GM12872 (cell line): ENCODE results near the gene XAGE1B.
"Not testable (repeated sequence)": the region's sequence is repeated elsewhere in the genome, so short reads cannot be mapped to it uniquely, and the experiment has no call there.

Experiments
- TF ChIP-seq, protein P1 (sequence below): IDR thresholded peaks from 3 replicates; pipeline ENCODE4 v1.5.1; 2011; ENCODE audit warnings: low read depth, mild to moderate bottlenecking, low read length, moderate library complexity; ENCODE audit not compliant: insufficient read depth

The XAGE1B gene

DNA sequence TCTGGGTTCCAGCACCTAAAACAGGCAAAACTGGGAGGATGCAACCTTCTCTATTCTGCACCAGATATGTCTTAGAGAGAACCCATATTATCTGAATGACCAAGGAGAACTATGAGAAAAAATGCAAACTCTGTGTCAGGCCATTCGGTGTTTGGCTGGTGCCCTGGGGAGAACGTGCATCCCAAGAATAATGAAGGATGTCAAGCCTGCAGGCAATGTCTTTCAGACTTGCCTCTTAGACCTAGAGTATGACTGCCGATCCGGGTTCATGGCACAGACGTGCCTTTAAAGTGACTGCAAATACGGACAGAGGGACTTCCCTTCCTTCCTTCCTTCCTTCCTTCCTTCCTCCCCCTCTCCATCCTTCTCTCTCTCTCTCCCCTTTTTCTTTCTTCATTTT is 6.9 kb downstream of the XAGE1B start:
- TF ChIP-seq, protein P1, sequence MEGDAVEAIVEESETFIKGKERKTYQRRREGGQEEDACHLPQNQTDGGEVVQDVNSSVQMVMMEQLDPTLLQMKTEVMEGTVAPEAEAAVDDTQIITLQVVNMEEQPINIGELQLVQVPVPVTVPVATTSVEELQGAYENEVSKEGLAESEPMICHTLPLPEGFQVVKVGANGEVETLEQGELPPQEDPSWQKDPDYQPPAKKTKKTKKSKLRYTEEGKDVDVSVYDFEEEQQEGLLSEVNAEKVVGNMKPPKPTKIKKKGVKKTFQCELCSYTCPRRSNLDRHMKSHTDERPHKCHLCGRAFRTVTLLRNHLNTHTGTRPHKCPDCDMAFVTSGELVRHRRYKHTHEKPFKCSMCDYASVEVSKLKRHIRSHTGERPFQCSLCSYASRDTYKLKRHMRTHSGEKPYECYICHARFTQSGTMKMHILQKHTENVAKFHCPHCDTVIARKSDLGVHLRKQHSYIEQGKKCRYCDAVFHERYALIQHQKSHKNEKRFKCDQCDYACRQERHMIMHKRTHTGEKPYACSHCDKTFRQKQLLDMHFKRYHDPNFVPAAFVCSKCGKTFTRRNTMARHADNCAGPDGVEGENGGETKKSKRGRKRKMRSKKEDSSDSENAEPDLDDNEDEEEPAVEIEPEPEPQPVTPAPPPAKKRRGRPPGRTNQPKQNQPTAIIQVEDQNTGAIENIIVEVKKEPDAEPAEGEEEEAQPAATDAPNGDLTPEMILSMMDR, result no peak

- TF ChIP-seq, protein P1, result no peak
Measured at GRCh38 chrX:52507331-52507730, 9.5 kb downstream of the XAGE1B start.

DNA sequence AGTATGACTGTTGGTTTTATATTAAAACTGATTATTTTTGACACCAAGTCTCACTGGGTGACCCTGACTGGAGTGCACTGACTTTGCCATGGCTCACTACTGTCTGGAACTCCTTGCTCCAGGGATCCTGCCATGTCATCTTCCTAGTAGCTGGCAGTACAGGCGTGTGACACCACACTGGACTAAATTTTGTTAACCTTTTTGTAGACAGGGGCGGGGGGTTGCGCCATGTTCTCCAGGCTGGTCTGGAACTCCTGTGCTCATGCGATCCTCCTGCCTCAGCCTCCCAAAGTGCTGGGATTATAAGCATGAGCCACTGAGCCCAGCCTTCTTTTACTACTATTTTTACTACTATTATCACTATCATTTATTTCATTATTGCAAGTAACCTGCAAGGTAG is 12.3 kb downstream of the XAGE1B start:
- TF ChIP-seq, protein P1, result no peak

DNA sequence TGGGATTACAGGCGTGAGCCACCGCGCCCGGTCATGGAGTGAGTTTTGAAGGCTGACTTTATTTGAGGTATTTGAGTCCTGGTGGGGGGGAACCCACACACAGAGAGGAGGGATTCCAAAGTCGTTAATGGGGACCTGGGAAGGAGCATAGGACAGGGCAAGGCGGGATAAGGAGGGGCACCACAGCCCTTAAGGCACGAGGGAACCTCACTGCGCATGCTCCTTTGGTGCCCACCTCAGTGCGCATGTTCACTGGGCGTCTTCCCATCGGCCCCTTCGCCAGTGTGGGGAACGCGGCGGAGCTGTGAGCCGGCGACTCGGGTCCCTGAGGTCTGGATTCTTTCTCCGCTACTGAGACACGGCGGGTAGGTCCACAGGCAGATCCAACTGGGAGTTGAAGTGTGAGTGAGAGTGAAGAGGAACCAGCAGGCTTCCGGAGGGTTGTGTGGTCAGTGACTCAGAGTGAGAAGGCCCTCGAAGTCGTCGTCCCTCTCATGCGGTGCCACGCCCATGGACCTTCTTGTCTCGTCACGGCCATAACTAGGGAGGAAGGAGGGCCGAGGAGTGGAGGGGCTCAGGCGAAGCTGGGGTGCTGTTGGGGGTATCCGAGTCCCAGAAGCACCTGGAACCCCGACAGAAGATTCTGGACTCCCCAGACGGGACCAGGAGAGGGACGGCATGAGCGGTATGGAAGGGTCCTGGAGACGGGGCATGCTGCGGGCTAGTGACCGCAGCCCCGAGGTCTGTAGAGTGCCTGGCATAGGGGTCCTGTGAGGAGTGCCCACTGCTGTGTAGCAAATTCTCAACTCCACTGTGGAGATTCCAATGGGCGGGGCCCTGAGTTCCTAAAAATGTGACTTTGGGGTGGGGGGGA is 21.1 kb downstream of the XAGE1B start, which contains the start of gene XAGE1A:
XAGE1A (plus strand) TSS at position 264 of the 874 bp plus-strand sequence. CDS start 1,554 bp downstream, outside the sequence.
- TF ChIP-seq, protein P1, result not testable (repeated sequence)
